ENCODE measurements around the gene CES1. TPM values are rescaled to one million over a fixed set of nuclear protein-coding genes. Genes with fewer than 3 reads are reported as not detected.

Gene CES1
- total and polyA plus RNA-seq, 2 of the 8 experiments (the other 6 are each of a cell fraction or from before 2014, with no cell fraction given), result 0.91 to 1.2 TPM

DNA sequence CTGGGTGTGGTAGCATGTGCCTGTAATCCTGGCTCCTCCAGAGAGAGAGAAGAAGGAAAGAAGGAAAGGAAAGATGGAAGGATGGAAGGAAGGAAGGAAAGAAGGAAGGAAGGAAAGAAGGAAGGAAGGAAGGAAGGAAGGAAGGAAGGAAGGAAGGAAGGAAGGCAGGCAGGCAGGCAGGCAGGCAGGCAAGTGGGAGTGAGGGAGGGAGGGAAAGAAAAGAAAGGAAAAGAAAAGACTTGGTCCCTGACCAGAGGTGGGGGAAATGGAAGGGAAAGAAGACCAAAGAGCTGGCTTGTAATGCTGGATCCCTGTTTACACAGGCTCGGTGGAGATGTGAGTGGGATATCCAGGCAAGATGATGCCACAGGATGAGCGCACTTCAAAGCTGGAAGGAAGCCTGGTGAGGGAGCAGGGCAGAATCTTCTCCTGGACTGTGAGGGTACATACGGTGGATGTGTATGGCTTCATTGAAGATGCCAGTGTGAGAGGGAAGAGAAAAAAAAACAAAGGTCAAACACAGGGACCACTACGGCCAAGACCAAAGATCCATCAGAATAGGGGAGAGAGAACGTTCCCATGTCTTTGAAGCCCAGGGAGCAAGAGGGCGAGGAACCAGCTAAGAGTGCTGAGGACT, 2.1 kb downstream of the CES1 start:
- no peak overlapping the region for H3K56ac ChIP-seq (replicated peaks; ENCODE audit: insufficient read length, low read depth, low read length)
- H3K4ac ChIP-seq (replicated peaks; ENCODE audit: insufficient read length, low read depth, low read length), result no peak overlapping the region
- H3K18ac ChIP-seq (ENCODE audit: extremely low read depth, low read length), result no peak overlapping the region; the same call in 1 of the 2 replicates
- H3K79me1 ChIP-seq (ENCODE audit: low read depth, low read length), result no peaks in the 10 kb centered on the region
- no peak overlapping the region for H3K9ac ChIP-seq (replicated peaks in 1 of 4; ENCODE audit: extremely low read depth in 1 of 4, low read depth in 3 of 4, low read length in 3 of 4)
- no peaks in the 10 kb centered on the region for H3K4me1 ChIP-seq (replicated peaks in 1 of 4; ENCODE audit: control insufficient read depth in 3 of 4, insufficient read depth in 4 of 4, low read length in 3 of 4)
- H3K4me2 ChIP-seq (ENCODE audit: insufficient read depth in 1 of 2, low read depth in 2 of 2, low read length in 2 of 2), result no peak overlapping the region
- no peak overlapping the region for H2BK20ac ChIP-seq (ENCODE audit: low read length)
- no peaks in the 10 kb centered on the region for H3K9me3 ChIP-seq (ENCODE audit: insufficient read depth in 2 of 2, low read depth in 1 of 2, low read length in 1 of 2)
- ChIA-PET CTCF (ENCODE audit: partially characterized antibody) (interaction anchor here (0.7 kb wide), 1 partner anchor 324 kb away, joined by 3 read pairs; no protein-coding TSS in a partner anchor), POLR2A (ENCODE audit: partially characterized antibody) (no interaction called here)
- H2BK5ac ChIP-seq (ENCODE audit: low read depth, low read length), result no peak overlapping the region
- no peaks in the 10 kb centered on the region for H3K27me3 ChIP-seq (replicated peaks in 1 of 4; ENCODE audit: control insufficient read depth in 3 of 4, extremely low read depth in 1 of 4, insufficient read depth in 3 of 4, low read length in 3 of 4)
- 88% methylated on average over 6 of the region's 6 CpGs; no CpG with 5 or more reads in 1 of the 2 experiments for WGBS, 2 experiments (ENCODE audit: extremely low coverage in 1 of 2, insufficient coverage in 1 of 2, insufficient read length in 1 of 2, insufficient replicate concordance in 2 of 2, low coverage in 1 of 2, low lambda C conversion rate in 2 of 2, missing lambda C conversion rate in 1 of 2)
- H3K79me2 ChIP-seq (ENCODE audit: control insufficient read depth in 1 of 2, insufficient read depth in 2 of 2, low read length in 2 of 2), result no peaks in the 10 kb centered on the region
- H3K23me2 ChIP-seq (ENCODE audit: low read depth, low read length), result no peaks in the 10 kb centered on the region
- H3K23ac ChIP-seq (ENCODE audit: insufficient read length), result no peak overlapping the region
- H2BK12ac ChIP-seq (ENCODE audit: low read depth, low read length), result no peak overlapping the region
- H2BK15ac ChIP-seq (ENCODE audit: low read length), result no peak overlapping the region
- H3K36me3 ChIP-seq (ENCODE audit: control insufficient read depth in 2 of 4, insufficient read depth in 4 of 4, low read length in 3 of 4), result no peaks in the 10 kb centered on the region
- no peak overlapping the region for H2AFZ ChIP-seq (ENCODE audit: low read length)
- H3K27ac ChIP-seq (ENCODE audit: low read depth, low read length), result no peak overlapping the region
- no peak overlapping the region for H3K4me3 ChIP-seq (ENCODE audit: extremely low read depth in 1 of 4, insufficient read depth in 2 of 4, low read depth in 3 of 4, low read length in 4 of 4)
- no peak overlapping the region for H3K14ac ChIP-seq (ENCODE audit: insufficient read length)
- H4K20me1 ChIP-seq (replicated peaks in 1 of 2; ENCODE audit: control insufficient read depth in 1 of 2, insufficient read depth in 2 of 2, low read length in 2 of 2), result no peaks in the 10 kb centered on the region
- TF ChIP-seq, protein P1, sequence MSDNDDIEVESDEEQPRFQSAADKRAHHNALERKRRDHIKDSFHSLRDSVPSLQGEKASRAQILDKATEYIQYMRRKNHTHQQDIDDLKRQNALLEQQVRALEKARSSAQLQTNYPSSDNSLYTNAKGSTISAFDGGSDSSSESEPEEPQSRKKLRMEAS (IDR thresholded peaks at IDR 0.05), result no peak
- no peak overlapping the region for H4K5ac ChIP-seq (ENCODE audit: insufficient read length, low read depth, low read length)
- H2AK5ac ChIP-seq (ENCODE audit: low read depth, low read length), result no peak overlapping the region
- no peak overlapping the region for H4K8ac ChIP-seq (ENCODE audit: extremely low read depth, insufficient read depth, low read length)
- DNase-seq (ENCODE audit: low read depth in 1 of 2, low spot score in 2 of 2) (no peak), FAIRE-seq (no peak)
- H4K91ac ChIP-seq (replicated peaks; ENCODE audit: insufficient read length, low read length), result no peak overlapping the region
- H2BK120ac ChIP-seq (replicated peaks; ENCODE audit: low read depth, low read length), result no peak overlapping the region

Data from H1 (cell line).